Astrocyte of the spinal cord (primary cell): ENCODE measurements around the gene NRXN2.

Experiments
- DNase-seq: peaks from one replicate; pipeline ENCODE4 v3.0.0; 2011; ENCODE audit warnings: low read depth, low spot score
- H3K4me3 ChIP-seq: 2 replicates; pipeline ENCODE4 v1.5.1; 2011; ENCODE audit warnings: low read depth, mild to moderate bottlenecking, low read length, moderate library complexity
- in situ Hi-C: cut with HindIII; loops from 2 replicates; pipeline ENCODE4 v1.10.0; 2017; ENCODE audit warnings: low sequenced_read_pairs
- TF ChIP-seq, protein P1 (sequence below): IDR thresholded peaks from 2 replicates; pipeline ENCODE4 v1.5.1; 2012; ENCODE audit warnings: low read depth, mild to moderate bottlenecking, low read length, inconsistent platforms

Gene NRXN2

DNA sequence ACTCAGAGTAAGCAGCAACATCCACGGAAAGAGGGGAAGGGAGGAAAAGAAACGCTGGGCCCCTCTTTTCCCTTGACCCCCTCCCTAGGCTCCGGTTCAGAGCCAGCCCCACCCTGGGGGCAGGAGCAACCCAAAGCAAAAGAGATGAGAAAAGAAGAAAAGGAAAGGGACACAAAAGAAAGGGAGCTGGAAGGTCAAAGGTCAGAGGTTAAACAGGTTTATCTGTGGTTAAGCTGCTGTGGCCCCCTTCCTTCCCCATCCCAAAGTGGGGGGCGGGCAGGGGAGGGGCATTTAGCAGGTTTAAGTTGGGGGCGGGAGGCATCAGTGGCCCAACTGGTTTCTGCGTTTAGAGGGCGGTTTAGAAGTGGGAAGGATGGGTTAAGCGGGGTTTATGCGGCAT, 96.4 kb downstream of the NRXN2 start:
- H3K4me3 ChIP-seq = no peak overlapping the region
- in situ Hi-C loops = no loop called here
- TF ChIP-seq, protein P1, sequence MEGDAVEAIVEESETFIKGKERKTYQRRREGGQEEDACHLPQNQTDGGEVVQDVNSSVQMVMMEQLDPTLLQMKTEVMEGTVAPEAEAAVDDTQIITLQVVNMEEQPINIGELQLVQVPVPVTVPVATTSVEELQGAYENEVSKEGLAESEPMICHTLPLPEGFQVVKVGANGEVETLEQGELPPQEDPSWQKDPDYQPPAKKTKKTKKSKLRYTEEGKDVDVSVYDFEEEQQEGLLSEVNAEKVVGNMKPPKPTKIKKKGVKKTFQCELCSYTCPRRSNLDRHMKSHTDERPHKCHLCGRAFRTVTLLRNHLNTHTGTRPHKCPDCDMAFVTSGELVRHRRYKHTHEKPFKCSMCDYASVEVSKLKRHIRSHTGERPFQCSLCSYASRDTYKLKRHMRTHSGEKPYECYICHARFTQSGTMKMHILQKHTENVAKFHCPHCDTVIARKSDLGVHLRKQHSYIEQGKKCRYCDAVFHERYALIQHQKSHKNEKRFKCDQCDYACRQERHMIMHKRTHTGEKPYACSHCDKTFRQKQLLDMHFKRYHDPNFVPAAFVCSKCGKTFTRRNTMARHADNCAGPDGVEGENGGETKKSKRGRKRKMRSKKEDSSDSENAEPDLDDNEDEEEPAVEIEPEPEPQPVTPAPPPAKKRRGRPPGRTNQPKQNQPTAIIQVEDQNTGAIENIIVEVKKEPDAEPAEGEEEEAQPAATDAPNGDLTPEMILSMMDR = no peak
- no peak for DNase-seq

DNA sequence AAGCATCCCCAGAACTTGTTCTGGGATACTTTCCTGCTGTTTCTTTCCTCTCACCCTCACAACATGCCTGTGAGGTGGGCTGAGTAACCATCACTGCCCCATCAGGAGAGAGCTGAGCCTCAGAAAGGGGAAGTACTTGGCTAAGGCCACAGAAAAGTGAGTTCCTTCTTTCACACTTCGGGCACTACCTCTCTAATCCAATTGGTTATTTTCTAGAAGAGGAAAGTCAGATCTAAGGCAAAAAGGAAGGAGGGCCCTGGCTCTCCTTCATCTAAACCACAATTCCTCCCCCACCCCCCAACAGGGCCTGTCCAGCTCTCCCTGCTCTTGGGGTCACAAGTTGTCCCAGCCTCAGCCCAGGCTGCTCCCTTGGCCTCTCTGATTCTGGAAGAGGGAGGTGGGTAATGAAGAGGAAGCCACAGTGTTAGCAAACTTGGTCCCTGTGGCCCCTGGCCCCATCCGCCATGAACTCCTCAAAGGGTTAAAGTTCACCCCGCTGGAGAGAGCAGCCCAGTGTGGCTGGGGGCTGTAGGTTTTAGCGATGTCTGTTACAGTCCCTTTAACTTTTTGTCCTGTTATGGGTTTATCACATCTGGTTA, 98.0 kb downstream of the NRXN2 start:
- in situ Hi-C loops = no loop called here
- H3K4me3 ChIP-seq = no peak overlapping the region
- TF ChIP-seq, protein P1 = no peak
- no peak for DNase-seq

DNA sequence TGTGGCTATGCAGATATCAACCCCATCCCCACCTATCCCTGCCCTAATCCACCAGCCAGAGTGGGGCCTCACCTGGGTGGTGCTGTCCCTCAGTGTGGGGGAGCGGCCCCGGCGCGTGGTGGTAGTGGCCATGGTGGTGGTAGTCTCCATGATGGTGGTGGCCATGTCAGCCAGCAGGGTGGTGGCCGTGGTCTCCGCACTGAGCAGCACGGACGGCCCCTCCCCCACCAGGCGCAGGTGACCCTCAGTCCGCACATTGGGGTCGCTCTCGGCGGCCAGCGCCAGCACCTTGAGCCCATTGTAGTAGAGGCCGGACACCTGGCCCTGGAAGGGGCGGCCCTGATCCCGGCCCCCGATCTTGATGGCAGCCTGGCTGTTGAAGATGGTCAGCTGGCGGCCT, 100.3 kb downstream of the NRXN2 start:
- in situ Hi-C loops = no loop called here
- no peak overlapping the region for H3K4me3 ChIP-seq
- no peak for DNase-seq
- TF ChIP-seq, protein P1 = no peak

DNA sequence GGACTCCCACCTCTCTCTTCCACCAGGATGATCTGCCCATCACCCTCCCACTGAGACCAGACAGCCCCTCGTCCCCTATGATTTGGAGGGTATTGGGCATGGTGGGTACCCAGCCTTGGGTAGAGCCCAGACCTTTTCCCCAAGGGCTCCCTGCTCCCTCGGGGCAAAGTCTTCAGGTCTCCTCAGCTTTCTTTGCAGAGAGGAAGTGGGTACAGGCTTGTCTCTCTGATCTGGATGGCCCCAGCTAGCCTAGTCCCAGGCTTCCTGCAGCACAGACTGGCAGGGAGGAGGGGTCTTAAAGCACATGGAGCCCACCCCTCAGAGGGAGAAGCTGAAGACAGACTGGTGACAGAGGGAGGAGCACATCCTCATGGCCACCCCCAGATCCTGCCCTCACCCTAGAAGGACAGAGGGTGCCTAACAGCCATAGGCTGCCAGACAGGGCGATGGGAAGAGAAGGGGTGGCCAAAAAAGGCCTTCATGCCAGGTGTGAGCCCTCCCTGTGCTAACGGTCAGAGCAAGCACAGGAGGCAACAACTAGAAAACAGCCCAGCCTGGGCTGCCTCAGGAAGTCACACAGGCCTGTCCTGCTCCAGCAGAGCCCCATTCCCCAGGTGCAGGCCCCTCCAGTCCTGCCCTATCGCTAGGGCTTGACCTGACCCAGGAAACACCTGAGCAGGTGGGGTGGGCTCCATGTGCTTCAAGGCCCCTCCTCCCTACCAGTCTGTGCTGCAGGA, 101.5 kb downstream of the NRXN2 start:
- TF ChIP-seq, protein P1 = no peak
- no peak for DNase-seq
- in situ Hi-C loops = no loop called here
- H3K4me3 ChIP-seq = no peak overlapping the region

DNA sequence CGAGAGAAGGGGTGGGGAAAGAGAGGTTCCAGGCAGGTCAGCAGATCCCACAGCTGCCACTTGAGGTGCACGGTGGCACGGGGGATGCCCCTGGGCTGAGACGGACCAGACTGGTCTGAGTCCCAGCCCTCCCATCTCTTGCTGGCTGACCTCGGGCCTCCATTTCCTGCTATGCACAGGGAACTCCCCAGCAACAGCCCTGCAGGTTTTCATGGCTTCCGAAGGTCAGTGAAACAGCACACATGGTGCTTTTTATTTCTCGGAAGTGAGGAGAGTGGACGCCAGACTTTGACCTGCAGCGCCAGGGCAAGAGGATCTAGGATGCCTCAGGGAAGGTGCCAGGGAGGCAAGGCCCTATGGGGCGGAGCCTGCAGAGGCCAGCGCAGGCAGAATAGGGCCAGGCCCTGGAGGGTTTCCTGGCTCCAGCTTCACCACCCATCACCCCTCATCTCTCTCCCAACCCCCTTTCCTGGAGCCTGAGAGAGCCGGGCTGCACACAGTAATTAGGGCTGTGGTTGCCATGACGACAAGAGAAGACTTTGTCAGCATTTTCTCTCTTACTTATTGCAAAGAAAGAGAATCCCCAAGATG, 102.5 kb downstream of the NRXN2 start:
- TF ChIP-seq, protein P1 = no peak
- no peak for DNase-seq
- in situ Hi-C loops = no loop called here
- H3K4me3 ChIP-seq = no peak overlapping the region

DNA sequence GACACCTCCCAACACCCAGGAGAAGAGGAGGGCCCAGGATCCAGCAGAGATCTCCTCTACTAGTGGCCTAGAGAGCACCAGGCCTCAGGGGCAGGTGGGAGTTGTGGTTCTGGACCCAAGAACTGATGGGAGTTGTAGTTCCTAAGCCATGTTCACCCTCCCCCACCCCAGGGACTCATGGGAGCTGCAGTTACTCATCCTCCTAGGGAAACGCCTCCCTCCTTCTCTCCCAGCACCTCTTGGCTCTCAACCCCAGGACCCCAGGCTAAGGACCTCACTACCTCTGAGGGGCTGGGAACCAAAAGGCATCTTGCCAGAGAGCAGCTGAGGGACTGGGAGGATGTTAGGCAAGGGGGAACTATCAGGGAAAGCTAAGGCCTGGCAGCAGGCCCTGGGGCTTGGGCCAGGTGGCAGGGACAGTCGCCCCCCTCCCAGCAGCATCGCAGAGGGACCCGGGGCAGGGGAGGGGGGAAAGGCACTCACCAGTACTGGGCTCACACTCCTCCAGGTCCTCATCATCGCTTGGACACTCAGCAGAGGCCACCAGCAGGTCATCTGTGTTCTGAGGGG, 103.1 kb downstream of the NRXN2 start:
- peak; percentile 16 for DNase-seq
- TF ChIP-seq, protein P1 = no peak
- no peak overlapping the region for H3K4me3 ChIP-seq
- in situ Hi-C loops = no loop called here
